DND-41 (cell line): Measurements from ENCODE around the gene COA1.

Source experiments
- ATAC-seq: fragments of 200-7000 bp; cut with Tn5 transposase; 3 replicates; pipeline ENCODE4 v1.9.1; 2021; ENCODE audit warnings: low read depth; ENCODE audit not compliant: insufficient read depth
- DNase-seq: peaks from one replicate; pipeline ENCODE4 v3.0.0-alpha.2; 2020
- H2AFZ ChIP-seq: 2 replicates; pipeline ENCODE4 v1.6.0; 2012; ENCODE audit warnings: low read depth, low read length
- H3K27ac ChIP-seq: 2 replicates; pipeline ENCODE4 v1.5.1; 2012; ENCODE audit warnings: low read length, inconsistent platforms
- H3K27me3 ChIP-seq: fragments of 200-600 bp; sonication (generic); 2 replicates; pipeline ENCODE4 v1.6.0; 2012; ENCODE audit warnings: low read length, mild to moderate bottlenecking, inconsistent platforms; ENCODE audit not compliant: insufficient read depth, poor library complexity
- H3K36me3 ChIP-seq: 2 replicates; pipeline ENCODE4 v1.5.1; 2012; ENCODE audit warnings: low read length, inconsistent platforms; ENCODE audit not compliant: insufficient read depth
- H3K4me1 ChIP-seq: 2 replicates; pipeline ENCODE4 v1.5.1; 2012; ENCODE audit warnings: mild to moderate bottlenecking, low read length; ENCODE audit not compliant: insufficient read depth
- H3K4me2 ChIP-seq: 2 replicates; pipeline ENCODE4 v1.6.0; 2012; ENCODE audit warnings: mild to moderate bottlenecking, moderate library complexity, low read length, inconsistent platforms; ENCODE audit not compliant: insufficient read depth
- H3K4me3 ChIP-seq, 2 experiments: fragments of 200-600 bp in 1 of 2; shearing (Covaris generic) in 1 of 2; 2 replicates each; pipeline ENCODE4 v1.5.1; 2012 to 2016; ENCODE audit warnings: inconsistent platforms in 2 of 2, low read length in 2 of 2, mild to moderate bottlenecking in 2 of 2, low read depth in 1 of 2, moderate library complexity in 1 of 2
- H3K79me2 ChIP-seq: 2 replicates; pipeline ENCODE4 v1.6.0; 2012; ENCODE audit warnings: low read length, inconsistent platforms; ENCODE audit not compliant: insufficient read depth
- H3K9ac ChIP-seq: 2 replicates; pipeline ENCODE4 v1.6.0; 2012; ENCODE audit warnings: low read depth, mild to moderate bottlenecking, inconsistent platforms, low read length, moderate library complexity
- H3K9me3 ChIP-seq: 2 replicates; pipeline ENCODE4 v1.5.1; 2012; ENCODE audit warnings: low read length, moderate library complexity, mild to moderate bottlenecking, inconsistent platforms; ENCODE audit not compliant: insufficient read depth, severe bottlenecking
- H4K20me1 ChIP-seq: 2 replicates; pipeline ENCODE4 v1.6.0; 2012; ENCODE audit warnings: low read length; ENCODE audit not compliant: insufficient read depth
- EZH2 ChIP-seq: IDR thresholded peaks from 3 replicates; pipeline ENCODE4 v1.6.1; 2012; ENCODE audit warnings: borderline replicate concordance, low read depth, mild to moderate bottlenecking, moderate library complexity, low read length, inconsistent platforms; ENCODE audit not compliant: severe bottlenecking
- TF ChIP-seq, protein P1 (sequence below): IDR thresholded peaks from 2 replicates; pipeline ENCODE4 v1.5.1; 2012; ENCODE audit warnings: borderline replicate concordance, low read length, moderate library complexity, mild to moderate bottlenecking; ENCODE audit not compliant: poor library complexity, severe bottlenecking; ENCODE audit errors: extremely low read depth

COA1 gene

DNA sequence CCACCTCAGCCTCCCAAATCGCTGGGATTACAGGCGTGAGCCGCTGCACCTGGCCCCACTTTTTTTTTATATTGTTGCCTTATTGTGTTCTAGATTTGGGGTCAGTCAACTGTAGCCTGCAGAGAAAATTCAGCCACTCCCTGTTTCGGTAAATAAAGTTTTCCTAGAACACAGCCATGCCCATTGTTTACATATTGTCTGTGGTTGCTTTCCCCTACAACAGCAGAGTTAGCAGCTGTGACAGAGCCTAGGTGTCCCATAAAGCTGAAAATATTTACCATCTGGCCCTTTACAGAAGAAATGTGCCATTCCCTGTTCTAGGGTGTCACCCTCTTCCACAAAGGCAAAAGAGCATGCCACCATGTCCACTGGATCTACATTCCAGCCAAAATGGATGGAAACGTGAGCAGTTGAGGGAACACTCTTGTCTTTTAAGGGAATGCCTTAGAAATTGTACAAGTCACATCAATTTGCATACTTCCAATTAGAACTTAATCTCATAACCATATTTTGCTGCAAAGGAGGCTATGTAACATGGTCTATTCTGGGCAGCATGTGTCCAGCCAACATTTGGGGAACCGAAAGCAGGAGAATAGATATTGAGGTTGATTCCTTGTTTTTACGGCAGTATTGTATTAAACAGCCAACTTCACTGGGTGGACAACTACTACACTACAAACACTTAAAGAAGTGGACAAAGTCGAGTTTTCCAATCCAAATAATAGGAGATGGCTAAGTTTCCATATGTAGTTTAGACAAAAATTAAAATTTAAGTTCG, 18.2 kb upstream of the COA1 start:
- no peak for TF ChIP-seq EZH2
- TF ChIP-seq, protein P1, sequence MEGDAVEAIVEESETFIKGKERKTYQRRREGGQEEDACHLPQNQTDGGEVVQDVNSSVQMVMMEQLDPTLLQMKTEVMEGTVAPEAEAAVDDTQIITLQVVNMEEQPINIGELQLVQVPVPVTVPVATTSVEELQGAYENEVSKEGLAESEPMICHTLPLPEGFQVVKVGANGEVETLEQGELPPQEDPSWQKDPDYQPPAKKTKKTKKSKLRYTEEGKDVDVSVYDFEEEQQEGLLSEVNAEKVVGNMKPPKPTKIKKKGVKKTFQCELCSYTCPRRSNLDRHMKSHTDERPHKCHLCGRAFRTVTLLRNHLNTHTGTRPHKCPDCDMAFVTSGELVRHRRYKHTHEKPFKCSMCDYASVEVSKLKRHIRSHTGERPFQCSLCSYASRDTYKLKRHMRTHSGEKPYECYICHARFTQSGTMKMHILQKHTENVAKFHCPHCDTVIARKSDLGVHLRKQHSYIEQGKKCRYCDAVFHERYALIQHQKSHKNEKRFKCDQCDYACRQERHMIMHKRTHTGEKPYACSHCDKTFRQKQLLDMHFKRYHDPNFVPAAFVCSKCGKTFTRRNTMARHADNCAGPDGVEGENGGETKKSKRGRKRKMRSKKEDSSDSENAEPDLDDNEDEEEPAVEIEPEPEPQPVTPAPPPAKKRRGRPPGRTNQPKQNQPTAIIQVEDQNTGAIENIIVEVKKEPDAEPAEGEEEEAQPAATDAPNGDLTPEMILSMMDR, result no peak
- no peak overlapping the region for H3K4me3 ChIP-seq
- no peaks in the 10 kb centered on the region for H3K4me1 ChIP-seq
- no peaks in the 10 kb centered on the region for H4K20me1 ChIP-seq
- no peak overlapping the region for H3K9ac ChIP-seq
- DNase-seq (no peak), ATAC-seq (no peak)
- no peak overlapping the region for H3K4me2 ChIP-seq
- H3K36me3 ChIP-seq, result no peaks in the 10 kb centered on the region
- H3K27ac ChIP-seq, result no peak overlapping the region
- H2AFZ ChIP-seq, result no peak overlapping the region
- no peaks in the 10 kb centered on the region for H3K9me3 ChIP-seq
- no peaks in the 10 kb centered on the region for H3K79me2 ChIP-seq
- H3K27me3 ChIP-seq, result no peaks in the 10 kb centered on the region

DNA sequence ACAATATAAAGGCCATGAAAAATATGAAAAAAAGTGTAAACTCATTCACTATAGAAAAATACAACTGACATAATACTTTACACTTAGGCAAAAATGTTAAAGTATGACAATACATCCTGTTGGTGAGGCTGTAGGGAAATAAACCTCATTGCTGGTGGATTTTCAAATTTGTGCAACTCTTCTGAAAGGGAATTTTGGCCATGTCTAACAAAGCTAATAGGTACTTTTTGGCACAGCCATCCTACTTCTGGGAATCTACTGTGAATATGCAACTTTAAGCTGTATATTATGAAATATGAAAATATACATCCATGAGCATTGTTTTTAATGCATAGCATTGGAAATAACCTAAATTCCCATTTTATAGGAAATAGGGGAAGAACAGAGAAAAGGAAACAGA, 13.4 kb upstream of the COA1 start:
- H3K4me2 ChIP-seq, result no peak overlapping the region
- no peaks in the 10 kb centered on the region for H3K36me3 ChIP-seq
- H3K4me3 ChIP-seq, result no peak overlapping the region
- no peak overlapping the region for H2AFZ ChIP-seq
- ATAC-seq (no peak), DNase-seq (no peak)
- no peaks in the 10 kb centered on the region for H3K27me3 ChIP-seq
- TF ChIP-seq, protein P1, result no peak
- no peak for TF ChIP-seq EZH2
- no peaks in the 10 kb centered on the region for H3K9me3 ChIP-seq
- no peak overlapping the region for H3K9ac ChIP-seq
- H3K27ac ChIP-seq, result no peak overlapping the region
- no peaks in the 10 kb centered on the region for H3K4me1 ChIP-seq
- no peaks in the 10 kb centered on the region for H4K20me1 ChIP-seq
- no peaks in the 10 kb centered on the region for H3K79me2 ChIP-seq

DNA sequence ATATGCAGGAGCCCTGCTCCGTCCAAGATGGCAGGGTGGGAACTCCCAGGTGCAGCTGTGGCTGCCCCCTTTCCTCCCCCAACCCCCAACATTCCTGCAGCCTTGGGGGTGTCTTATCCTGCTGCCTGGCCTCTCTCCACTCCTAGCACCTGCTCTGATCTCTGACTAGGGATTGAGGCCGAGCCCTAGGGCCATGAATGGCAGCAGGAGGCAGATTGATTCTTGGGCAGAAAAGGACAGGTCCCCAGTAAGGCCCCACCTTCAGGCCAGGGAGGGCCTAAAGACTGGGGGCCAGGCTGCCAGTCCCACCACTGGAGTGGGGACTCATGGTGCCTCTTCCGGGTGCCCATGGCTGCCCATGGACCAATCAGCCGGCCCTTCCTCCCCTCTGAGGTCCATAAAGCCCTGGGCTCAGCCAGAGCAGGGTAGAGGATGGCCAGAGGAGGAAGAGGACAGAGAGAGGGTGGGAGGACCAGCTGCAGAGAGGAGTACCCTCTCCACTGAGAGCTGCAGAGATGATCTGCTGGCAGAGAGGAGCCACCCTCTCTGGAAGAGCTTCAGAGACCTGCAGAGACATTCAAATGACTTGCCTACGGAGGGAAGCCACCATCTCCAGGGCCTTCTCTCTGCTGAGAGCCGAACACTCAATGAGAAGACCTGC, 8.3 kb upstream of the COA1 start:
- Histone ChIP-seq H3K27me3 (no peaks in the 10 kb centered on the region), H3K36me3 (no peaks in the 10 kb centered on the region), H3K9me3 (no peaks in the 10 kb centered on the region), H3K4me3 (no peak overlapping the region), H3K9ac (no peak overlapping the region), H3K4me1 (no peaks in the 10 kb centered on the region), H2AFZ (no peak overlapping the region), H3K27ac (no peak overlapping the region), H4K20me1 (no peaks in the 10 kb centered on the region), H3K4me2 (no peak overlapping the region), H3K79me2 (no peaks in the 10 kb centered on the region)
- DNase-seq (no peak), ATAC-seq (no peak)
- TF ChIP-seq, protein P1, result no peak
- TF ChIP-seq EZH2, result no peak
